ENCODE data around the gene SRD5A3.

Gene SRD5A3

GRCh38 chr4:55393461-55394320 lies 47.6 kb downstream of the SRD5A3 start:
- DNase-seq = no peak
- no peak overlapping the region for H3K9ac ChIP-seq (ENCODE audit: low read length)
- no peak overlapping the region for H3K23ac ChIP-seq (ENCODE audit: low read length)
- H3K27me3 ChIP-seq (ENCODE audit: insufficient read depth, low read length, poor library complexity) = no peaks in the 10 kb centered on the region
- peaks cover 29% of the 10 kb centered on the region for H3K79me2 ChIP-seq (ENCODE audit: control insufficient read depth, insufficient read depth, low read length)
- H2BK15ac ChIP-seq (replicated peaks; ENCODE audit: low read depth) = no peak overlapping the region
- H3K79me1 ChIP-seq (ENCODE audit: low read length) = no peaks in the 10 kb centered on the region
- no peak overlapping the region for H4K5ac ChIP-seq (ENCODE audit: low read length)
- H2BK120ac ChIP-seq (ENCODE audit: low read depth, low read length) = no peak overlapping the region
- no peak overlapping the region for H3K4me2 ChIP-seq (ENCODE audit: low read length)
- H2AK5ac ChIP-seq (ENCODE audit: low read length) = no peak overlapping the region
- H3K4me1 ChIP-seq (ENCODE audit: control insufficient read depth, low read depth, low read length) = no peaks in the 10 kb centered on the region
- no peak overlapping the region for H3K18ac ChIP-seq (ENCODE audit: low read length)
- no peak overlapping the region for H2BK5ac ChIP-seq (ENCODE audit: low read length)
- H4K8ac ChIP-seq (ENCODE audit: low read depth, low read length) = no peak overlapping the region
- WGBS (ENCODE audit: extremely low coverage, insufficient coverage, low lambda C conversion rate) = no CpG with 5 or more reads among the region's 4 CpGs
- no peaks in the 10 kb centered on the region for H3K36me3 ChIP-seq (ENCODE audit: control insufficient read depth, insufficient read depth, low read length)
- H3K27ac ChIP-seq (ENCODE audit: low read depth, low read length) = no peak overlapping the region
- no peak overlapping the region for H3K4ac ChIP-seq (ENCODE audit: low read depth, low read length)
- no peak overlapping the region for H3K56ac ChIP-seq (ENCODE audit: low read length)
- no peak overlapping the region for H3K4me3 ChIP-seq (ENCODE audit: low read length)

DNA sequence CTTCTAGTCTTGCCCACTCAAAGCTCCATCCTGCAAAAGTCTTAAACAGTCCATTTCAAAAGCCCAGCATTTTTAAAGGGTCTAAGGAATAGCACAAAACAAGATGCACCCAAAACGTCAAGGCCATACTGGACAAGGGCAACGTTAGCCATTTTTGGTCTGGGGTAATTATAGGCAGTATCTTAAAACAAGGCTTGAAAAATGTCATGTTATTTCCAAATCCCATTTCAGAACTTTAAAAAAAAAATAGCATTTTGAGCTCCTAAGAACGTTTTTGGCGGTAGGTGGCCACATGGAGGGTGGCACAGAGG lies 49.1 kb downstream of the SRD5A3 start:
- peak overlapping the region; percentile 70 for H3K4me2 ChIP-seq (ENCODE audit: low read length)
- no peak overlapping the region for H2AK5ac ChIP-seq (ENCODE audit: low read length)
- no CpG with 5 or more reads among the region's 4 CpGs for WGBS (ENCODE audit: extremely low coverage, insufficient coverage, low lambda C conversion rate)
- H3K4me3 ChIP-seq (ENCODE audit: low read length) = no peak overlapping the region
- peak overlapping the region; percentile 9 for H3K9ac ChIP-seq (ENCODE audit: low read length)
- no peak overlapping the region for H3K4ac ChIP-seq (ENCODE audit: low read depth, low read length)
- no peak overlapping the region for H2BK120ac ChIP-seq (ENCODE audit: low read depth, low read length)
- H3K79me1 ChIP-seq (ENCODE audit: low read length) = no peaks in the 10 kb centered on the region
- DNase-seq = no peak
- no peaks in the 10 kb centered on the region for H3K27me3 ChIP-seq (ENCODE audit: insufficient read depth, low read length, poor library complexity)
- peaks cover 39% of the 10 kb centered on the region for H3K79me2 ChIP-seq (ENCODE audit: control insufficient read depth, insufficient read depth, low read length)
- H3K56ac ChIP-seq (ENCODE audit: low read length) = peak overlapping the region; percentile 78
- H3K4me1 ChIP-seq (ENCODE audit: control insufficient read depth, low read depth, low read length) = no peaks in the 10 kb centered on the region
- H3K27ac ChIP-seq (ENCODE audit: low read depth, low read length) = no peak overlapping the region
- H2BK5ac ChIP-seq (ENCODE audit: low read length) = no peak overlapping the region
- no peak overlapping the region for H4K8ac ChIP-seq (ENCODE audit: low read depth, low read length)
- H4K5ac ChIP-seq (ENCODE audit: low read length) = no peak overlapping the region
- no peak overlapping the region for H2BK15ac ChIP-seq (replicated peaks; ENCODE audit: low read depth)
- no peak overlapping the region for H3K23ac ChIP-seq (ENCODE audit: low read length)
- no peak overlapping the region for H3K18ac ChIP-seq (ENCODE audit: low read length)
- no peaks in the 10 kb centered on the region for H3K36me3 ChIP-seq (ENCODE audit: control insufficient read depth, insufficient read depth, low read length)

DNA sequence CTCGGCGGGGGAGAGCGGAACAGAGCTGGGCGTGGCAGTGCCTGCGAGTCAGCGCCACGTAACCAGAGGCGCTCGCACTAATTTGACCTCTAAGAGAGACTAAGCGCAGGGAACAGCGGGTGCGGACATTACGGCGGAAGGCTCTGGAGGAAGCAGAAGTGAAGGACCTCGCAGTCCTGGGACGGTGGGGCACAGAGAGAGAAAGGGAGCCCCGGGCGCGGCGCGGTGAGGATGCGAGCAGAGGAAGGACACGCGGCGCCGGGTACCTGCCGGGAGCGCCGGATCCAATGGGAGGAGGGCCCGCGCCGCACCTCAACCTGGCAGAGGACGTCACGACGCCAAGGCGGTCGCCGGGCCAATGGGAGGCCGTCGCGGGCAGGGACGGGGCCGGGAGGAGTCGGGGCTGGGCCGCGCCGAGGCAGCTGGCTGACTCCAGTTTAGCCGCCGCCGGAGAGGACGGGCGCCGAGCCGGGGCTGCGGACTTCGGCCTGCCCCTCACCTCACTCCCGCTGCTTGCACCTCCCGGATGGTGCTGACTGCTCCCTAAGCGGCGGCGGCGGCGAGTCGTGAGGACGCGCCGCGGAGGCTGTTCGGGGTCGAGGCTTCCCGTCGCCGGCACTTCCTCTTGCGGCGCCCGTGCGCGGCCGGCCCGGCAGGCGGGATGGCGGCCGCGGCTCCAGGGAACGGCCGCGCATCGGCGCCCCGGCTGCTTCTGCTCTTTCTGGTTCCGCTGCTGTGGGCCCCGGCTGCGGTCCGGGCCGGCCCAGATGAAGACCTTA lies 49.7 kb downstream of the SRD5A3 start, which contains the start of gene TMEM165:
TMEM165 (plus strand) TSS at position 429 of the 779 bp plus-strand sequence; CDS start at position 662, 233 bp downstream.
- no peak within 1 kb of the TSS for H2AK5ac ChIP-seq (ENCODE audit: low read length)
- peak; percentile 96 for DNase-seq
- no CpG with 5 or more reads among the region's 95 CpGs for WGBS (ENCODE audit: extremely low coverage, insufficient coverage, low lambda C conversion rate)

GRCh38 chr4:55396308-55397125 lies 50.5 kb downstream of the SRD5A3 start:
- Histone ChIP-seq H2BK5ac (ENCODE audit: low read length) (peak overlapping the region; percentile 4), H2BK15ac (replicated peaks; ENCODE audit: low read depth) (no peak overlapping the region), H3K9ac (ENCODE audit: low read length) (peak overlapping the region; percentile 87), H4K5ac (ENCODE audit: low read length) (no peak overlapping the region), H3K27ac (ENCODE audit: low read depth, low read length) (peak overlapping the region; percentile 84), H3K27me3 (ENCODE audit: insufficient read depth, low read length, poor library complexity) (no peaks in the 10 kb centered on the region), H3K56ac (ENCODE audit: low read length) (peak overlapping the region; percentile 94), H4K8ac (ENCODE audit: low read depth, low read length) (peak overlapping the region; percentile 97), H2BK120ac (ENCODE audit: low read depth, low read length) (peak overlapping the region; percentile 30), H2AK5ac (ENCODE audit: low read length) (no peak overlapping the region), H3K18ac (ENCODE audit: low read length) (peak overlapping the region; percentile 85), H3K4me2 (ENCODE audit: low read length) (peak overlapping the region; percentile 96), H3K36me3 (ENCODE audit: control insufficient read depth, insufficient read depth, low read length) (no peaks in the 10 kb centered on the region), H3K4me3 (ENCODE audit: low read length) (peak overlapping the region; percentile 90), H3K79me2 (ENCODE audit: control insufficient read depth, insufficient read depth, low read length) (peaks cover 45% of the 10 kb centered on the region), H3K4ac (ENCODE audit: low read depth, low read length) (peak overlapping the region; percentile 74), H3K4me1 (ENCODE audit: control insufficient read depth, low read depth, low read length) (no peaks in the 10 kb centered on the region), H3K79me1 (ENCODE audit: low read length) (no peaks in the 10 kb centered on the region), H3K23ac (ENCODE audit: low read length) (no peak overlapping the region)
- WGBS (ENCODE audit: extremely low coverage, insufficient coverage, low lambda C conversion rate) = no CpG with 5 or more reads among the region's 41 CpGs
- peak; percentile 68 for DNase-seq

More for the DNA sequence above, 49.7 kb downstream of the SRD5A3 start, which contains the start of gene TMEM165:
- Histone ChIP-seq H3K79me1 (ENCODE audit: low read length) (no peaks in the 10 kb centered on the region), H2BK5ac (ENCODE audit: low read length) (peak within 1 kb of the TSS; percentile 4), H3K4me2 (ENCODE audit: low read length) (peak within 1 kb of the TSS; percentile 96), H3K4me3 (ENCODE audit: low read length) (peak within 1 kb of the TSS; percentile 90), H3K36me3 (ENCODE audit: control insufficient read depth, insufficient read depth, low read length) (no peaks in the 10 kb centered on the region), H3K4ac (ENCODE audit: low read depth, low read length) (peak within 1 kb of the TSS; percentile 74), H3K79me2 (ENCODE audit: control insufficient read depth, insufficient read depth, low read length) (peaks cover 40% of the 10 kb centered on the region), H4K5ac (ENCODE audit: low read length) (no peak within 1 kb of the TSS), H2BK15ac (replicated peaks; ENCODE audit: low read depth) (no peak within 1 kb of the TSS), H3K27ac (ENCODE audit: low read depth, low read length) (peak within 1 kb of the TSS; percentile 84), H3K18ac (ENCODE audit: low read length) (peak within 1 kb of the TSS; percentile 85), H3K23ac (ENCODE audit: low read length) (peak within 1 kb of the TSS; percentile 90), H3K56ac (ENCODE audit: low read length) (peak within 1 kb of the TSS; percentile 94), H4K8ac (ENCODE audit: low read depth, low read length) (peak within 1 kb of the TSS; percentile 97), H3K9ac (ENCODE audit: low read length) (peak within 1 kb of the TSS; percentile 87), H3K27me3 (ENCODE audit: insufficient read depth, low read length, poor library complexity) (no peaks in the 10 kb centered on the region), H2BK120ac (ENCODE audit: low read depth, low read length) (peak within 1 kb of the TSS; percentile 30), H3K4me1 (ENCODE audit: control insufficient read depth, low read depth, low read length) (no peaks in the 10 kb centered on the region)

DNA sequence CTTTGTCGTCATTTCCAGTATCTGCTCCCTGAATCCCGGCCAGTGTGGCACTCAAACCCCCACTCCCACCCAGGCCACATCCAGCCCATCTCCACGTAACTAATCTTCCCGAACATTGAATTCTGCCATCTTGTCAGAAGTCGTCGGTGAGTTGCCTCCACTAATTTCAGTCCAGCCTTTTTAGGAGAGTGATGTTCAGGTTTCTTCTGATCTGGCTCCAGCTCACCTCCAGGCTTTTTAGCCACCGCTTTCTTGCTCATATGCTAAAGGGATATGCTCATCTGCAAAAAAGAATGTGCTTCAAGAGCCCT lies 51.0 kb downstream of the SRD5A3 start:
- DNase-seq = peak; percentile 13
- Histone ChIP-seq H3K18ac (ENCODE audit: low read length) (no peak overlapping the region), H3K27me3 (ENCODE audit: insufficient read depth, low read length, poor library complexity) (no peaks in the 10 kb centered on the region), H3K4me1 (ENCODE audit: control insufficient read depth, low read depth, low read length) (no peaks in the 10 kb centered on the region), H2AK5ac (ENCODE audit: low read length) (no peak overlapping the region), H3K9ac (ENCODE audit: low read length) (peak overlapping the region; percentile 87), H4K5ac (ENCODE audit: low read length) (no peak overlapping the region), H3K56ac (ENCODE audit: low read length) (peak overlapping the region; percentile 94), H2BK15ac (replicated peaks; ENCODE audit: low read depth) (no peak overlapping the region), H3K4me3 (ENCODE audit: low read length) (peak overlapping the region; percentile 90), H2BK5ac (ENCODE audit: low read length) (no peak overlapping the region), H4K8ac (ENCODE audit: low read depth, low read length) (no peak overlapping the region), H3K4me2 (ENCODE audit: low read length) (peak overlapping the region; percentile 96), H3K23ac (ENCODE audit: low read length) (no peak overlapping the region), H3K79me1 (ENCODE audit: low read length) (no peaks in the 10 kb centered on the region), H3K79me2 (ENCODE audit: control insufficient read depth, insufficient read depth, low read length) (peaks cover 48% of the 10 kb centered on the region), H2BK120ac (ENCODE audit: low read depth, low read length) (no peak overlapping the region), H3K36me3 (ENCODE audit: control insufficient read depth, insufficient read depth, low read length) (no peaks in the 10 kb centered on the region), H3K4ac (ENCODE audit: low read depth, low read length) (no peak overlapping the region), H3K27ac (ENCODE audit: low read depth, low read length) (no peak overlapping the region)
- no CpG with 5 or more reads among the region's 7 CpGs for WGBS (ENCODE audit: extremely low coverage, insufficient coverage, low lambda C conversion rate)

Measured in mesendoderm (in vitro differentiated cells).